OCI-LY1 (cell line): ENCODE data around the gene CLDN9.

Experiments
- H2AFZ ChIP-seq: fragments of 200-600 bp; sonication (generic), shearing (Covaris generic); 2 replicates; pipeline ENCODE4 v1.6.0; 2014; ENCODE audit warnings: antibody characterized with exemption, mild to moderate bottlenecking, low read length
- H3F3A ChIP-seq: fragments of 200-600 bp; sonication (generic), shearing (Covaris generic); 2 replicates; pipeline ENCODE4 v1.6.0; 2014; ENCODE audit warnings: mild to moderate bottlenecking, antibody characterized with exemption, low read length, moderate library complexity; ENCODE audit not compliant: insufficient read depth
- H3K27ac ChIP-seq: fragments of 200-600 bp; sonication (generic); 2 replicates; pipeline ENCODE4 v1.5.1; 2014; ENCODE audit warnings: low read length, mixed run types, mild to moderate bottlenecking, low read depth; ENCODE audit not compliant: poor library complexity, severe bottlenecking
- H3K27me3 ChIP-seq: fragments of 200-600 bp; sonication (generic); 2 replicates; pipeline ENCODE4 v1.6.0; 2014; ENCODE audit warnings: antibody characterized with exemption, mild to moderate bottlenecking, low read length, moderate library complexity; ENCODE audit not compliant: insufficient read depth
- H3K36me3 ChIP-seq: fragments of 200-600 bp; sonication (generic); 2 replicates; pipeline ENCODE4 v1.6.1; 2014; ENCODE audit warnings: mild to moderate bottlenecking, antibody characterized with exemption, low read length, moderate library complexity, mixed read lengths; ENCODE audit not compliant: insufficient read depth
- H3K4me1 ChIP-seq: fragments of 200-600 bp; sonication (generic); 2 replicates; pipeline ENCODE4 v1.5.1; 2014; ENCODE audit warnings: mild to moderate bottlenecking, low read length, moderate library complexity; ENCODE audit not compliant: insufficient read depth, severe bottlenecking
- H3K4me2 ChIP-seq: fragments of 200-600 bp; sonication (generic), shearing (Covaris generic); 2 replicates; pipeline ENCODE4 v1.6.1; 2014; ENCODE audit warnings: low read length
- H3K4me3 ChIP-seq: fragments of 200-600 bp; sonication (generic); 2 replicates; pipeline ENCODE4 v1.5.1; 2014; ENCODE audit warnings: low read length, low read depth, mild to moderate bottlenecking, mixed read lengths; ENCODE audit not compliant: poor library complexity, severe bottlenecking
- H3K79me2 ChIP-seq: fragments of 200-600 bp; shearing (Covaris generic); 2 replicates; pipeline ENCODE4 v1.6.1; 2016; ENCODE audit warnings: mixed run types, low read length, mixed read lengths; ENCODE audit not compliant: insufficient read depth
- H3K9ac ChIP-seq: fragments of 200-600 bp; sonication (generic), shearing (Covaris generic); 2 replicates; pipeline ENCODE4 v1.6.1; 2014; ENCODE audit warnings: mild to moderate bottlenecking, low read length, mixed read lengths
- H3K9me2 ChIP-seq: fragments of 200-600 bp; sonication (generic), shearing (Covaris generic); 2 replicates; pipeline ENCODE4 v1.6.1; 2014; ENCODE audit warnings: low read depth, mild to moderate bottlenecking, low read length, mixed read lengths
- H3K9me3 ChIP-seq: fragments of 200-600 bp; shearing (Covaris generic); 2 replicates; pipeline ENCODE4 v1.6.1; 2014; ENCODE audit warnings: low read length, mixed read lengths
- H4K20me1 ChIP-seq: fragments of 200-600 bp; sonication (generic), shearing (Covaris generic); 2 replicates; pipeline ENCODE4 v1.6.0; 2016; ENCODE audit warnings: mild to moderate bottlenecking, low read length; ENCODE audit not compliant: insufficient read depth
- CTCF ChIP-seq: fragments of 200-600 bp; sonication (generic), shearing (Covaris generic); IDR thresholded peaks from 2 replicates; pipeline ENCODE4 v1.5.1; 2017; ENCODE audit warnings: mild to moderate bottlenecking, antibody characterized with exemption, low read length, moderate library complexity, mixed read lengths
- EZH2 ChIP-seq: fragments of 200-600 bp; sonication (generic), shearing (Covaris generic); IDR thresholded peaks from 2 replicates; pipeline ENCODE4 v1.8.0; 2017; ENCODE audit warnings: borderline replicate concordance, mixed run types, mild to moderate bottlenecking, antibody characterized with exemption, low read length, moderate library complexity, mixed read lengths

CLDN9 gene

GRCh38 chr16:3029491-3030221 is 16.9 kb downstream of the CLDN9 start:
- H3K27me3 ChIP-seq, result peaks cover 12% of the 10 kb centered on the region

GRCh38 chr16:3030222-3031212 is 17.8 kb downstream of the CLDN9 start:
- Histone ChIP-seq H3K36me3 (peaks cover 11% of the 10 kb centered on the region), H3F3A (no peaks in the 10 kb centered on the region), H3K79me2 (no peaks in the 10 kb centered on the region), H3K4me1 (peaks cover 4% of the 10 kb centered on the region), H3K27ac (no peak overlapping the region), H3K4me2 (no peak overlapping the region), H4K20me1 (no peaks in the 10 kb centered on the region), H2AFZ (no peak overlapping the region), H3K27me3 (peaks cover 12% of the 10 kb centered on the region), H3K9me3 (no peaks in the 10 kb centered on the region), H3K9me2 (no peaks in the 10 kb centered on the region), H3K9ac (no peak overlapping the region), H3K4me3 (no peak overlapping the region)
- TF ChIP-seq CTCF, result no peak
- TF ChIP-seq EZH2, result no peak

More at GRCh38 chr16:3029491-3030221, 16.9 kb downstream of the CLDN9 start:
- peaks cover 4% of the 10 kb centered on the region for H3K4me1 ChIP-seq
- H3K4me3 ChIP-seq, result no peak overlapping the region
- H3K27ac ChIP-seq, result no peak overlapping the region
- no peaks in the 10 kb centered on the region for H3K79me2 ChIP-seq
- H3K9me3 ChIP-seq, result no peaks in the 10 kb centered on the region
- no peaks in the 10 kb centered on the region for H4K20me1 ChIP-seq
- no peak for TF ChIP-seq CTCF
- TF ChIP-seq EZH2, result no peak; the same call in 1 of the 2 replicates
- H3K36me3 ChIP-seq, result peaks cover 11% of the 10 kb centered on the region
- no peaks in the 10 kb centered on the region for H3F3A ChIP-seq
- no peaks in the 10 kb centered on the region for H3K9me2 ChIP-seq
- H3K9ac ChIP-seq, result no peak overlapping the region
- peak overlapping the region; percentile 16; the same call in 1 of the 2 replicates for H3K4me2 ChIP-seq
- no peak overlapping the region for H2AFZ ChIP-seq

GRCh38 chr16:3032624-3033023 is 19.9 kb downstream of the CLDN9 start:
- Histone ChIP-seq H3K4me3 (no peak overlapping the region), H3K4me2 (no peak overlapping the region), H3K27ac (no peak overlapping the region), H3K4me1 (peaks cover 4% of the 10 kb centered on the region), H3K9me3 (no peaks in the 10 kb centered on the region), H3F3A (no peaks in the 10 kb centered on the region), H2AFZ (no peak overlapping the region), H4K20me1 (no peaks in the 10 kb centered on the region), H3K9me2 (no peaks in the 10 kb centered on the region), H3K9ac (no peak overlapping the region), H3K27me3 (peaks cover 12% of the 10 kb centered on the region), H3K36me3 (no peaks in the 10 kb centered on the region), H3K79me2 (no peaks in the 10 kb centered on the region)
- no peak for TF ChIP-seq EZH2
- no peak for TF ChIP-seq CTCF
